GM12891 (cell line): ENCODE measurements around the gene FOXK1.

ENCODE experiments used
- DNase-seq: peaks from one replicate; pipeline ENCODE4 v3.0.0; 2011; ENCODE audit warnings: low spot score; ENCODE audit not compliant: insufficient read length
- FAIRE-seq: peaks from 2 replicates; lab custom pipeline; 2011; peaks lifted over from hg19 to GRCh38; lab: Jason Lieb, UNC
- PAX5 ChIP-seq: IDR thresholded peaks from 2 replicates; pipeline ENCODE4 v1.6.1; 2011; ENCODE audit warnings: low read length, moderate library complexity, mild to moderate bottlenecking; ENCODE audit not compliant: insufficient read depth, severe bottlenecking
- POLR2A ChIP-seq: IDR thresholded peaks from 2 replicates; pipeline ENCODE4 v1.6.1; 2011; ENCODE audit warnings: low read depth, low read length, control low read depth
- POLR2AphosphoS5 ChIP-seq: IDR thresholded peaks from 2 replicates; pipeline ENCODE4 v1.6.1; 2011; ENCODE audit warnings: low read depth, low read length, control low read depth
- POU2F2 ChIP-seq: IDR thresholded peaks from 2 replicates; pipeline ENCODE4 v1.6.1; 2011; ENCODE audit warnings: low read depth, mild to moderate bottlenecking, control low read depth, low read length, moderate library complexity
- SPI1 ChIP-seq: IDR thresholded peaks from 2 replicates; pipeline ENCODE4 v1.6.1; 2011; ENCODE audit warnings: low read depth, low read length, control low read depth
- TAF1 ChIP-seq: IDR thresholded peaks from 2 replicates; pipeline ENCODE4 v1.6.1; 2011; ENCODE audit warnings: low read depth, low read length, control low read depth

The FOXK1 gene

GRCh38 chr7:4742051-4742573 is 60.0 kb downstream of the FOXK1 start:
- TF ChIP-seq PAX5 (no peak), POLR2A (no peak), POLR2AphosphoS5 (no peak), TAF1 (no peak), SPI1 (no peak), POU2F2 (no peak)
- FAIRE-seq: no peak

GRCh38 chr7:4742852-4743251 is 60.8 kb downstream of the FOXK1 start:
- TF ChIP-seq POLR2AphosphoS5 (no peak), PAX5 (no peak), SPI1 (no peak), TAF1 (no peak), POU2F2 (no peak), POLR2A (no peak)
- no peak for FAIRE-seq
- DNase-seq: no peak

More at GRCh38 chr7:4742051-4742573, 60.0 kb downstream of the FOXK1 start:
- DNase-seq: no peak

GRCh38 chr7:4744391-4745264 is 62.5 kb downstream of the FOXK1 start:
- DNase-seq: peak; percentile 69
- TF ChIP-seq POLR2AphosphoS5 (no peak), SPI1 (no peak), PAX5 (no peak), POLR2A (0 out of 2 replicates have a peak, but pooled peaks have one; percentile 48), TAF1 (peak; percentile 10; the same call in 1 of the 2 replicates), POU2F2 (no peak)
- FAIRE-seq: peak; percentile 76

GRCh38 chr7:4745265-4745919 is 63.3 kb downstream of the FOXK1 start:
- FAIRE-seq: no peak
- no peak for TF ChIP-seq PAX5
- no peak for TF ChIP-seq POLR2AphosphoS5
- no peak for TF ChIP-seq SPI1
- TF ChIP-seq TAF1: no peak
- TF ChIP-seq POU2F2: no peak
- no peak for TF ChIP-seq POLR2A

GRCh38 chr7:4745971-4746919 is 64.2 kb downstream of the FOXK1 start:
- TF ChIP-seq PAX5: no peak
- TF ChIP-seq SPI1: peak; percentile 43
- DNase-seq: no peak
- FAIRE-seq: no peak

More at GRCh38 chr7:4745265-4745919, 63.3 kb downstream of the FOXK1 start:
- no peak for DNase-seq

- TF ChIP-seq SPI1 (no peak), PAX5 (no peak), TAF1 (no peak), POU2F2 (no peak), POLR2AphosphoS5 (no peak), POLR2A (no peak)
- FAIRE-seq (no peak), DNase-seq (no peak)
These were observed 64.9 kb downstream of the FOXK1 start for GRCh38 chr7:4747013-4747412.

- FAIRE-seq: no peak
- DNase-seq: no peak
- no peak for TF ChIP-seq POU2F2
These were observed 65.7 kb downstream of the FOXK1 start for GRCh38 chr7:4747746-4748145.

- TF ChIP-seq POLR2AphosphoS5 (no peak), POLR2A (no peak), TAF1 (no peak), POU2F2 (no peak), PAX5 (no peak), SPI1 (no peak)
- DNase-seq: no peak
- no peak for FAIRE-seq
These were observed 66.2 kb downstream of the FOXK1 start for GRCh38 chr7:4748231-4748681.

GRCh38 chr7:4749363-4749762 is 67.3 kb downstream of the FOXK1 start:
- TF ChIP-seq POU2F2 (no peak), POLR2A (no peak), PAX5 (no peak), SPI1 (no peak), POLR2AphosphoS5 (no peak), TAF1 (no peak)
- FAIRE-seq: no peak

More at GRCh38 chr7:4749363-4749762, 67.3 kb downstream of the FOXK1 start:
- no peak for DNase-seq
